Stimulated activated CD8-positive, alpha-beta memory T cell treated with anti-CD3 and anti-CD28 coated beads, Interleukin-12 subunit alpha, Interleukin-12 subunit beta, amount 100 ng/mL, for 1 hour (primary cell): ENCODE data around the gene THAP4.
A peak's percentile ranks its signal among the peaks of the same experiment; 100 is the strongest.

Experiments
- DNase-seq: peaks from one replicate; pipeline ENCODE4 v3.0.0-alpha.2; 2020; ENCODE audit warnings: low read depth

The THAP4 gene

DNA sequence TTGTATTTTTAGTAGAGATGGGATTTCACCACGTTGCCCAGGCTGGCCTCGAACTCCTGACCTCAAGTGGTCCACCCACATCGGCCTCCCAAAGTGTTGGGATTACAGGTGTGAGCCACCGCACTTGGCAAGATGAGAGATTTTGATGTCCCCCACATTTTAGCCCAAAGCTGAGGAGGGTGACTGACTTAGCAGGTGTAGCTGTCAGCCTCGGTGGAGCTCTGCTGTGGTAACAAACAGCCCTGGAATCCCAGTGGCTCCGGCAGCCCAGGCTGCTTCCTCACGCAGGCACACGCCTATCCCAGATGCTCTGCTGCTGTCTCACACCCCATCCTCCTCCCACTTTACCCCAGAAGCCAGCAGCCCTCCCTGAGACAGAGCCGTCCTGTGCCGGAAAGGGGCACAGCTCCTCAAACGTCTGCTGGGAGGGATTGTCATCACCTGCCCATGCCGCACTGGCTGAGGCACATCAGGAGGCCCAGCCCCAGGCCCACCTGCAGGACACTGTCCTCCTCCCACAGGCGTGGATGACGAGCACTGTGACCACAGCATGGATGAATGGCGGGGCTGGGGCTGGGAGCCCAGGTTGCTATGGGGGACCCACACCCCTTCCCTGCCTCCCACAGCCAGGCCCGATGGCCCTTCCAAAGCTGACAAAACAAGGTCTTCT, 89.0 kb downstream of the THAP4 start:
- DNase-seq: no peak

DNA sequence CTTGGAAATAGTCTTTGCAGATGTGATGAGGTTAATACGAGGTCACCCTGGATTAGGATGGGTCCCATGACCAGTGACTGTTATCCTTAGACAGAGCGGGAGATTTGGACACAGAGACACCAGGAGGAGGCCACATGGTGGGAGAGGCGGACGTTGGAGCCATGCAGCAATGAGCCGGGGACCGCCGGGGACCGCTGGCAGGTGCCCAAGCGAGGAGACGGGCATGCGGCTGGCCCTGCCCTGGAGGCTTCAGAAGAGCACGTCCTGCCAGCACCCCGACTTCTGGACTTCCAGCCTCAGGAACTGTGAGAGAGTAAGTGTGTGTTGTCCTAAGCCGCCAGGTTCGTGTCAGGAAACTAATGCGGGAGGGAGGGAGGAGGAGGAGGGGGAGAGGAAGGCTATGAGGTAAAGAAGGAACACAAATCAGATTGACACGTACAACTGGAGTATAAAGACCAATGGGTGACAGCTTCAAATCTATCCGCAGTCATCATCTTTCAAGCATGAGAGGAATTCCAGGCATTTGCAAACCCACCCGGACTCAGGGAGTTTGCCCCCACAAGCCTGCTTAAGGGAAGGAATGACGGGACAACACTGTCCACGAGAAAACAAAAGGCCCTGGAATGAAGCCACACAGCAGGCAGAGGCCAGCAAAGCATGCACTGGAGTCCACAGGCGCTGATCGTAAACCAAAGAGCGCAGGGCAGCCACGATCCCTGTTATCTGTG, 90.0 kb downstream of the THAP4 start:
- no peak for DNase-seq

DNA sequence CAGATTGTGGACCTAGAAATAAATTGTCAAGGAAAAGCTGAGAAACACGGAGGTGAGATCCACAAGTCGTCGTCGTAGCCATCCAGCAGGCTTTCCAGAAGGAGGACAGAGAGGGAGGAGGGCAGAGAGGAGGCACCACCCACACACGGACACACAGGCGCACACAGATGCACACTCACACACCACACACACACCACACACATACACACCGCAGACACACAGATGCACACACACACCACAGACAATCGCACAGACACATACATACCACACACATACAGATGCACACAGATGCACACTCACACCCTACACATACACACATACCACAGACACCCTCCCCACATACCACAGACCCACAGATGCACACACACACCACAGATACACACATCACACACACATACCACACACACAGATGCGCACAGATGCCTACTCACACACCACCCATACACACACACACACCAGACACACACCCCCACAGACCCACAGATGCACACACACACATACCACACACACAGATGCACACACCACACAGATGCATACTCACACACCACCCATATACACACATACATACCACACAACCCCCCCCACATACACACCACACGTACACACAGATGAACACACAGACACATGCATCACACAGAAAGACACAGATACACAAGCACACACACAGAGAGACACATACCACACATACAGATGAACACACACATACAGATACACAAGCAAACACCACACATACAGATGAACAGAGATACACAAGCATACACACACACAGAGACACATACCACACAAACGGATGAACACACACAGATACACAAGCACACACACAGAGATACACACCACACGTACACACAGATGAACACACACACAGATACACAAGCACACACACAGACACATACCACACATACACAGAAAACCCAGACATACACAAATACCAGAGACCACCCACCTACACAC, 91.2 kb downstream of the THAP4 start:
- DNase-seq: no peak

DNA sequence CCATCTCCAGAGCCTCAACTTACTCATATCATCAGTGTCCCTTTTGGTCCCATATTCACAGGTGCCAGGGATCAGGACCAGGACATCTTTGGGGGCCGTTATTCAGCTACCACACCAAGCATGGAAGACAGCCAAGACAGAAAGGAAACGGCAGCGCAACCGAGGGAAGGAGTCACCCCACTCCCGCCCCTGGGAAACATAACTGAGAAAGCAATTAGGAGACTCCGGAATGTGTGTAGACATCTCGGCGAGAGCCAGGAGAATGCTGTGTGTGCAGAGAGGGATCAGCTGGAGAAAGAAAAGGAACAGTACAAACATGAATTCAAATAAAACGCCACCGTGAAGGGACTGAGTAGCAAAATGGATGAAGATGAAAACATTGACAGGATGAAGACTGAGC, 91.9 kb downstream of the THAP4 start:
- DNase-seq: no peak

DNA sequence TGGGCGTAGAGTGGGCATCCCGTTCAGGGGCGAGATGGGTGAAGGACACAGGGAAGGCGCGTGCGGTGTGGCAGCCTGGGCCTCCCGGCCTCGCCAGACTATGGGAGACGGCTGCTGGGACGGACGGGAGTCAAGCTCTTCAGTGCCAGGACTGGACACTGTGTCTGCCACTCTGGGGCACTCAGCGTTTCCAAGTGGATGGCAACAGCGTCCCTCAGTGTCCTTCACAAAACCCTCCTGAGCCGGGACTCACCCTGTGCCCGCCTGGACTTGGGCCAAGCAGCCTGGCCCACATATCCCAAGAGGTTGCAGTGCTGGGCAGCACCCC, 94.7 kb downstream of the THAP4 start:
- no peak for DNase-seq

DNA sequence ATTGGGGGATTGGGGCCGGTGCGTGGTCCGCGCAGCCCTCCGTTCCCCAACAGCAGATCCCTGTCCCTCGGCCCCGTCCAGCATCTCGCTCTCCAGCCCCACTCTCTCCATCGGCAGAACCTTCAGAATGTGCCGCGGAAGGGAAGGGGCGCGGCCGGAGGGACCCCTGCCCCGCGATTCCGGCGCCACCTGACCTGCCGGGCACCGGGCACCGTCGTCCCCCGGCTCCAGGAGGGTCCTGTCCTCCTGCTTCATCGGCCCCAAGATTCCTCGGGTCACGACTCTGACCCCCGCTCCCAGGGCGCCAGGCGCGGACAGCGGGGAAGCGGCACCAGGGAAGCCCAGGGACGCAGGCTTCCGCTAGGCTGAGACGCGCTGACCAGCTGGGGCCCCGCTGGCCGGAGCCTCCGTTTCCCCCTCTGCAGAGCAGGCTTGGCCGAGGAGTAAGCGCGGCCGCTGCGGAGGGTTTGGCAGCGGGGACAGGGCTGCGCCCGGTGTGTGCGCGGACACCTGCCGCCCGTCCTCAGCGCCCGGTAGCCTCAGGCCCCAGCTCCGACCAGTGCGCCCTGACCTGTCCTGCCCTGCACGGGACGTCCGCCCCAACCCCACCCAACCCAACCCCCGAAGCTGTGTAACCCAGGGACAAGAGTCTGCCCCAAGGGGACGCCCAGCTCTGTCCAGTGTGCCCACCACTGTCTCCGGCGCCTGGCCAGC, 95.2 kb downstream of the THAP4 start:
- no peak for DNase-seq

DNA sequence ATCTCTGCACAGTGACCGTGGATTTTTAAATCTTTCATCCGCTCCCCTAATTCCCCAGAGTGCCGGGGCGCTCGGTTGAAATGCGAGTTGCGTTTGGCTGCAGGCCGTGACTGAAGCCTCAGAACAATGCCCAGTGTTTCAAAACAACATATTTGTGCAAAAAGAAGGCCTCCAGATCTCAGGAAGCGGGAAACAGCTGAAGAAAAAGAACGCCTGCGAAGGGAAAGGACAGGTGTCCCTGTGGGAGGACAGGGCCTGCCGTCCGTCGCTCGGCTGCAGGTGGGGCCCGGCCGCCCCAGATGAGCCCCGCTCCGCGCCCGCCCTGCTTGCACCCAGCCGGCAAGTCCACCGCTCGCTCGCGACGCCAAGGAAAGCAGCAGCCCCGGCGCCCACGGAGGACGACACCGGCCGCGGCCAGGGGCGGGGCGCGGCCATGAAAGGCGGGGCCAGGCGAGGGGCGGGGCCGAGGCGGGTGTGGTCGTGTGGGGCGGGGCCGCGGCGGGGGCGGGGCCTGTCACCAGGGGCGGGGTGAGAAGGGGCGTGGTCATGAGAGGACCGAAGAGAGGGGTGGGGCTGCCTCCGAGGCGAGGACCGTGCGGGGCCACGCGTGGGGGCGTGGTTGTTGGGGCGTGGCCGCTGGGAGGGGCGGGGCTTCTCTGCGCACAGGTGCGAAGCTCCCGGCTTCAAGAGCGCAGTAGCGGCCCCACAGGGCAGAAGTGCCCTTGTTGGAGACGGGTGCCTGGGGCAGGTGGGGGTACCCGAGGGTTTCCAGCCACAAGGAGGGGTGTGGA, 96.0 kb downstream of the THAP4 start:
- peak; percentile 40 for DNase-seq

DNA sequence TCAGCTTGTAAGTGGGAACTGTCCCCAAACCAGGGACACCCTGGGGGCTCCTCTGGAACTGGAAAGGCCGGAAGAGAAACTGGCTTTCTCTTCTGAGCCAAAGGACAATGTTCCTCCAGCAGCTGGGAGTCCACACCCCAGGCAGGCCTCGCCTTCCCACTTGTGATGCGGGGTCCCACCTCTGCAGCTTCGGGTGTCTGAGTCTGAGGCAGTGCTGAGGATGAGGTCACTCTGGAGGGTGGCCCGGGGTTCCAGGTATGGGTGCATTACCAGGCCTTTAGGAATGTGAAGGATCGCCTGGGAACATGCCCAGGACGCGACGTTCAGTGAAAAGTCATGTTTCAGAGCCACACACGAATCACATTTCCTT, 96.6 kb downstream of the THAP4 start:
- no peak for DNase-seq

DNA sequence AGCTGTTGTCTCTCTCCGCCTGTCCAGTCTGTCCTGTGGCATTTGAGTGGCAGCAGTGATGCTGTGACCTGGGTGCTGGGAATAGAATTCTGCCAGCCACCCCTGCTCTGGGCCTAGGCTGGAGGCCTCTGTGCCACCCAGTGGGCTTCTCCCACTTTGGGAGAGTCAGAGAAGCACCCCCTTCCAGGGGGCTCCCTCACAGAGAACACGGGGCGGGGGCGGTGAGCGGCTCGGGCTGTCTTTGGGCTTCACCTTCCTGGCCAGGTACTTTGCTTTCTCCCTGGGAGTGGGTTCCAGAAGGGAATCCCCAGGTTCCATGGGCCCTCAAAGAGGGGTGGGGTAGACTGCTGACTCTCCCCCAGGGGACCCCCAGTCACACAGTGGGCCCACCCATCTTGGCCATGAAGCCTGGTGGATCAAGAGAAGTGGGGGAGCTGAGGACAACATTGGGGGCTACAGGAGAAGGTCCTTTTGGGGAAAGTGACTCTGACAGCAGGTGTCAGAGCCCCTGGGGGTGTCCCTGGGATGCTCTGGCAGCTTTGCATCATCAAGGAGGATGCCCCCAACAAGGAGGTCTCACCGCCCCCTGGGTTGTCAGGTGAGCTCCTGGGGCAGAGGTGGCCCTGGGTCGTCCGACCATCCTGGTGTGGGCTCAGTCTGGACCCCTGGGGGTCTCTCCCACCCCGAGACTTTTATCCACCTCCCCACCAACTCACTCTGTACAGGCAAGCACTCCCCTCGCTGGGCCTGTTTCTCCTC, 97.2 kb downstream of the THAP4 start:
- DNase-seq: no peak

DNA sequence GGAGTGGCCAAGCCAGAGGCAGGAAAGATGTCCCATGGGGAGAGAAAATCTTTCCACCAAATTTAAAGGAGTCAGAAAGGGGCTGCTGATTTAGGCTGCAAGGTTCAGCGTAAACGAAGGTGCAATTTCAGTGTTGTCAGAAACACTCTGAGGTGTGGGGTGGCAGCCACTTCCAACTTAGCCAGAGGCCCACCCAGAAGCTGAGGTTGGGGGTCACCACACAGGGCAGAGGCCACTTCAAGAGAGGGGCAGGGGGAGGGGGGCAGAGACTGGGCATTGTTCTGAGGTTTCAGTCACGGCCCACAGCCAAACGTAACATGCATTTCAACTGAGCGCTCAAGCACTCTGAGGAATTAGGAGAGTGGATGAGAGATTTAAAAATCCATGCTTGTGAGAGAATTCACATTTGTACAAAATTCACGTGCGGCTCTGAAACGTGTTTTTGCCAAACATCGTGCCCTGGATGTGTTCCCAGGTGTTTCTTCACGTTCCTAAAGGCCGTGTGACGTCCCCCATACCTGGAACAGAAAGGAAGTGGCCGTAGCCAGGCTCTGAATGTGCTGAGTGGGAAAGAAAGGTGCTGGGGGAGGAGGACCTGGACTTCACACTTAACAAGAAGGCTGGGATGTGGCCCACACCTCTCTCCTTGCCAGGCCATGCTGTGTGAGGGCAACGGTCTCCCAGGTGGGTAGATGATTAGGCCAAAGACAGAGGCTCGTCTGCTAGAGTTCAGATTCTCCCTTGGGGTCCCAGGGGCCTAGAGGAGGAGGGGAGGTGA, 97.9 kb downstream of the THAP4 start:
- DNase-seq: no peak

DNA sequence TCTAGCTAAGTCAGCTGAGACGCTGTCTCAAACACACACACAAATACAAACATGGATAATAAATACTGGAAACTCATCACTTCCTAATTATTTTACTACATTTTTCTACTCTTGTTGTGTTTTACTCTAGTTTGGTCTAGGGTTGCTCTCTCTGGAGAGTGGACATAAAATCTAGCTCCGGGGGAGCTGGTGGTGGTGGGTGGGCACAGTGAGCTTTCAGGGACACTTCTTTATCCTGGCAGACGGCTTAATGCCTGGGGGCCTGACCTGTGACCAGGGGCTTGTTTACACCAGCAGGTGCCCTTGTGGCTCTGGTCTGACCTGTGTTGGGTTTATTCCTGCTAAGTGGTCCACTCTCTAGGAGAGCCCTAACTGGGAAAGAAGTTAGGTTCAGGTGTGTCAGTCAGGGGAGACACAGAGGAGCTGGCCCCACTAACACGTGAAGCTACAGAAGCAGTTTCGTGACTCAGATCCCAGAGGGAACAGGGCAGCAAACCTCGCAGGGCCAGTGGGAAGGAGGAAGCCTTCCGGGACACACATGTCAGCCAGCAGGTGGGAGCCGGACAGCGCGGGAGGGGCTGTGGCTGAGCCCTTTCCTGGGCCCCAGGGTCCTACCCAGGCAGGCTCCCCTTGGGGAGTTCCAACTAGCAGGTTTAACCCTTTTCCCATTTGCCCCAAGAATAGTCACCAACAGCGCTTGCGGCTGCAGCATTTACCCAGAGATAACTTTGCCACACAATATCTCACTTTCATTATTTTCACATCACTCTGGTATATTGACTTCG, 100.9 kb downstream of the THAP4 start:
- DNase-seq: no peak

DNA sequence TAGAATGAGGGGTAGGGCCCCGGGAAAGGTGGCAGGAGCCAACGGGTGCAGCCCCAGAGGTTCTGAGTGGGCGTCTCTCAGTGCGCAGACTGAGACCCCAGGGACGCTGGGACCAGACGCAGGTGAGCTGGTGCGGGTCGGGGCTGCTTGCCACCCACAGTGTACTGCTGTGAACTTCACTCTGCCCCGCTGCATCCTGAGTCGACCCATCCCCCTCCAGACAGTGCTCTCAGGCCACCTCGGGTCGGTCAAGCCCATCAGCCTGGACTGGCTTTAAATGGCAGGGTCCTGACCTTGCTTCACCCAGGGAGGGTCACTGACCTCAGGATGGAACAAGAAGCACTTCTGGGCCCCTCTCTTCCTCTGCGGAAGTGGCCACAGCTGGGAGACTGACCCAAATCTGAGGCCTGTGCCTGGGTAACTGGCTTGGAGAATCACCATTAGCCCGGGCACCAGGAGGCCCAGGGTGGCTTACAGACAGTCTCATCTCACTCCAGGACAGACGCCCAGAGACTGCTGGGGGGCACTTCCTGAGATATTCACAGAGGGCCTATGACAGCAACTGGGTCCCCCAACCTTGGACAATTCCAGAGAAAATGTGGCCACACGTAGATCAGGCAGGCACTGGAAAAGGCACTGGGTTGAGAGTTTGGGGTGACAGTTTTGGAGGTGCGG, 102.1 kb downstream of the THAP4 start:
- no peak for DNase-seq
